Loucy (cell line): ENCODE results near the gene CLDN6.

Source experiments
- H2AFZ ChIP-seq: fragments of 200-600 bp; sonication (generic); 2 replicates; pipeline ENCODE4 v1.6.0; 2016; ENCODE audit warnings: antibody characterized with exemption, mild to moderate bottlenecking, low read length, moderate library complexity
- H3F3A ChIP-seq: fragments of 200-600 bp; 2 replicates; pipeline ENCODE4 v1.6.0; 2016; ENCODE audit warnings: antibody characterized with exemption, low read depth, mild to moderate bottlenecking
- H3K27me3 ChIP-seq: fragments of 200-600 bp; sonication (generic); 2 replicates; pipeline ENCODE4 v1.6.1; 2014; ENCODE audit warnings: low read length, mild to moderate bottlenecking; ENCODE audit not compliant: insufficient read depth, poor library complexity, severe bottlenecking
- H3K36me3 ChIP-seq: fragments of 200-600 bp; sonication (generic); 2 replicates; pipeline ENCODE4 v1.6.1; 2016; ENCODE audit warnings: low read length; ENCODE audit not compliant: insufficient read depth
- H3K4me1 ChIP-seq: fragments of 200-600 bp; sonication (generic); 2 replicates; pipeline ENCODE4 v1.5.1; 2014; ENCODE audit warnings: low read length, mild to moderate bottlenecking; ENCODE audit not compliant: insufficient read depth, poor library complexity, severe bottlenecking
- H3K4me2 ChIP-seq: fragments of 200-600 bp; sonication (generic); 2 replicates; pipeline ENCODE4 v1.6.0; 2014; ENCODE audit warnings: antibody characterized with exemption, low read length, low read depth, mild to moderate bottlenecking; ENCODE audit not compliant: poor library complexity, severe bottlenecking
- H3K4me3 ChIP-seq: fragments of 200-600 bp; sonication (generic); 2 replicates; pipeline ENCODE4 v1.5.1; 2014; ENCODE audit warnings: low read length, mild to moderate bottlenecking, mixed read lengths; ENCODE audit not compliant: poor library complexity, severe bottlenecking
- H3K79me2 ChIP-seq: fragments of 200-600 bp; sonication (generic); 2 replicates; pipeline ENCODE4 v1.6.1; 2014; ENCODE audit warnings: low read length; ENCODE audit not compliant: insufficient read depth
- H3K9ac ChIP-seq: fragments of 200-600 bp; sonication (generic); 2 replicates; pipeline ENCODE4 v1.6.0; 2014; ENCODE audit warnings: mild to moderate bottlenecking, low read depth, low read length, moderate library complexity; ENCODE audit not compliant: poor library complexity, severe bottlenecking
- H3K9me2 ChIP-seq: fragments of 200-600 bp; sonication (generic); replicated peaks from 2 replicates; pipeline ENCODE4 v1.6.1; 2016; ENCODE audit warnings: low read depth, low read length, mixed read lengths
- H3K9me3 ChIP-seq: fragments of 200-600 bp; sonication (generic); 2 replicates; pipeline ENCODE4 v1.6.1; 2014; ENCODE audit warnings: mild to moderate bottlenecking, antibody characterized with exemption, low read length, low read depth; ENCODE audit not compliant: insufficient read depth
- H4K20me1 ChIP-seq: fragments of 200-600 bp; sonication (generic); 2 replicates; pipeline ENCODE4 v1.6.0; 2014; ENCODE audit warnings: antibody characterized with exemption, low read length, mild to moderate bottlenecking; ENCODE audit not compliant: insufficient read depth, poor library complexity, severe bottlenecking
- CTCF ChIP-seq: fragments of 200-600 bp; sonication (generic); conservative IDR thresholded peaks from 2 replicates; pipeline ENCODE4 v1.5.1; 2014; ENCODE audit warnings: mild to moderate bottlenecking, antibody characterized with exemption, low read length
- EZH2phosphoT487 ChIP-seq: fragments of 200-600 bp; IDR thresholded peaks from 2 replicates; pipeline ENCODE4 v1.6.1; 2018; ENCODE audit warnings: antibody characterized with exemption, mild to moderate bottlenecking, moderate library complexity, borderline replicate concordance

Gene CLDN6

GRCh38 chr16:3012246-3012645, 5.7 kb downstream of the CLDN6 start:
- H3K4me2 ChIP-seq = no peak overlapping the region
- H3K4me1 ChIP-seq = peaks cover 15% of the 10 kb centered on the region
- no peak overlapping the region for H3K4me3 ChIP-seq

GRCh38 chr16:3010510-3010909, 7.5 kb downstream of the CLDN6 start:
- no peaks in the 10 kb centered on the region for H3K9me3 ChIP-seq
- no peaks in the 10 kb centered on the region for H3K9me2 ChIP-seq
- no peaks in the 10 kb centered on the region for H4K20me1 ChIP-seq
- peaks cover 7% of the 10 kb centered on the region for H3K79me2 ChIP-seq
- no peak overlapping the region for H3K4me3 ChIP-seq
- no peak overlapping the region for H2AFZ ChIP-seq
- TF ChIP-seq CTCF (no peak), EZH2phosphoT487 (no peak)
- H3K27me3 ChIP-seq = no peaks in the 10 kb centered on the region
- H3K4me1 ChIP-seq = peaks cover 27% of the 10 kb centered on the region
- H3K4me2 ChIP-seq = no peak overlapping the region
- H3F3A ChIP-seq = no peaks in the 10 kb centered on the region; the same call in 1 of the 2 replicates
- no peaks in the 10 kb centered on the region for H3K36me3 ChIP-seq
- no peak overlapping the region for H3K9ac ChIP-seq

More at GRCh38 chr16:3012246-3012645, 5.7 kb downstream of the CLDN6 start:
- Histone ChIP-seq H4K20me1 (no peaks in the 10 kb centered on the region), H3K27me3 (no peaks in the 10 kb centered on the region), H3K9me3 (no peaks in the 10 kb centered on the region), H3K36me3 (no peaks in the 10 kb centered on the region), H3K79me2 (no peaks in the 10 kb centered on the region), H3F3A (no peaks in the 10 kb centered on the region; the same call in 1 of the 2 replicates), H2AFZ (no peak overlapping the region), H3K9ac (no peak overlapping the region), H3K9me2 (no peaks in the 10 kb centered on the region)
- TF ChIP-seq EZH2phosphoT487 = no peak
- TF ChIP-seq CTCF = no peak

- no peak for TF ChIP-seq CTCF
- no peak for TF ChIP-seq EZH2phosphoT487
- no peak overlapping the region for H3K9ac ChIP-seq
- H3K4me1 ChIP-seq = peaks cover 30% of the 10 kb centered on the region
- no peak overlapping the region for H2AFZ ChIP-seq
- no peaks in the 10 kb centered on the region; the same call in 1 of the 2 replicates for H3F3A ChIP-seq
- no peak overlapping the region for H3K4me3 ChIP-seq
- no peaks in the 10 kb centered on the region for H3K36me3 ChIP-seq
- H3K9me2 ChIP-seq = no peaks in the 10 kb centered on the region
- no peaks in the 10 kb centered on the region for H3K9me3 ChIP-seq
- no peaks in the 10 kb centered on the region for H4K20me1 ChIP-seq
- H3K27me3 ChIP-seq = no peaks in the 10 kb centered on the region
- peaks cover 7% of the 10 kb centered on the region for H3K79me2 ChIP-seq
- H3K4me2 ChIP-seq = no peak overlapping the region
Measured at GRCh38 chr16:3009568-3010390, 8.2 kb downstream of the CLDN6 start.
